Islet of Langerhans (tissue), 1 donor: ENCODE results near the gene DYNC2H1.

Source experiments
- FAIRE-seq: peaks from one replicate; lab custom pipeline; 2011; peaks lifted over from hg19 to GRCh38; lab: Jason Lieb, UNC

Gene DYNC2H1

DNA sequence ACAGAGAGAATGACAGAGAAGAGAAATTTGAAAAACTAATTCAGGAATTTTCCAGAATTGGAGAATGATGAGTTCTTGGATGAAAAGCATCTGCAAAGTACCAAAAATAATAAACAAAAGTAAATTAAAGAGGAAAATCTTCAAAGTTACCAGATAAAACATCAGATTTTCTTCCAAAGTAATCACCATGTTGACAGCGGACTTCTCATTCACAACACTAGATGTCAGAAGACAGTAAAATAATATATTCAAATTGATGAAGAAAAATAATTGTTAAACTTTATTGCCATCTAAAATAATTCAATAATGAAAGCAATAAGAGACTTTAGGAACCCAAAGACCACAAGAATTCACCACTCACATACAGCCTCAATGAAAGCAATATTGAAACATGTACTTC is 355.2 kb downstream of the DYNC2H1 start:
- FAIRE-seq: no peak

DNA sequence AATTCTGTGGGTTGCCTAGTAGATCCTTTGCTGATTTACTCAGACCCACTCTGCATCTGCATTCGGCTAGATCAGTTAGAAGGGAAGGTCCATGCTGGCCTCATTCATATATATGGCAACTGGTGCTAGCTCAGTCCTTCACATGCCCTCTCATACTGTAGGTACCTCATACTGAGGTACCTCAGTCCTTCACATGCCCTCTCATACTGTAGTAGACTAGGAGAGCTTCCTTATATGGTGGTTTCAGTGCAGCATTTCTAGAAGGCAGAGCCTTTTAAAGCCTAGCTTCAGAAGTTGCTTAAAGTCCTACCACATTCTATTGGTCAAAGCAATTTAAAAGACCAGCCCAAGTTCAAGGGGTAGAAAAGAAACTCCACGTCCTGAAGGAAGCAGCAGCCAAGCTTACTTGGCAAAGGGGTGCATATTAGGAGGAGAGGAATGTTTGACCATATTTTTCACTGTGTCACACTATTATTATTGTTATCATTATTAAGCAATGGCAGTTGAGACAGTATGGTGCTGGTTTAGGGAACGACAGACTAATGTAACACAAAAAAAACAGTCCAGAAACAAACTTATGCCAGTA is 356.4 kb downstream of the DYNC2H1 start:
- FAIRE-seq: no peak

DNA sequence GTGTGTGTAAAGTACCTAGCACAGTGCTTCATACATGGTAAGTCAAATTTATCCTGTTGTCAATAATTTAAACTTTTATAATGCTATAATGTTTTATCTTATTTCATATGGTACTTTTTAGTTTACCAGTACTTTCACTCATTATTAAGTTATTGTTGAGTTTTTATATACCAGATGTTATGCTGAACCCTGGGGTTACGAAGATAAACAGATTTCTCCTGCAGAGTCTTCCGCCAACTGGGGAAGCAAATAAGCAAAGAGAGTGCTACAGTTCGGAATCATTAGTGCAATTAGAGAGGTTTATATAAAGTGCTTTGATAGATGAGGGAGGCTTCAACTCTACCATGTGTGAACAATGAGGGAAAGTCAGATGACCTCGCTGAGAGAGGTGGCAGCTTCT is 362.3 kb downstream of the DYNC2H1 start:
- no peak for FAIRE-seq

DNA sequence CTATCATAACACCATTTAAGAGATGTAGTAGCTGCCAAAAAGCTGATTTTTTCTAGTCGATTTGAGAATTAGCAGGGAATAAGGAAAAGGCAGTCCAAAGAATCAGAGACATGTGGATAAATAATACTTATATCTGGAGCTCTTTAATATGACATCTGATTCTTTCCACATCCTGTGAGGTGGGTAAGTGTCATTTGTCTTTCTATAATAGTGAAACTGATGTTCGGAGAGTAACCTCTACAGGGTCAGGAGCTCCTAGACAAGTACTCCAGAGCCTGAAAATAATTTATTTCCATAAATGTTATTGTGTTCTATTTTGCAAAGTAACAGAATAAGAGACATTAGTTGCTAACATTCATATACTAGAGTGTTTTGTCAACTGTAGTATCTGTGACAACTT is 367.6 kb downstream of the DYNC2H1 start:
- FAIRE-seq: no peak

DNA sequence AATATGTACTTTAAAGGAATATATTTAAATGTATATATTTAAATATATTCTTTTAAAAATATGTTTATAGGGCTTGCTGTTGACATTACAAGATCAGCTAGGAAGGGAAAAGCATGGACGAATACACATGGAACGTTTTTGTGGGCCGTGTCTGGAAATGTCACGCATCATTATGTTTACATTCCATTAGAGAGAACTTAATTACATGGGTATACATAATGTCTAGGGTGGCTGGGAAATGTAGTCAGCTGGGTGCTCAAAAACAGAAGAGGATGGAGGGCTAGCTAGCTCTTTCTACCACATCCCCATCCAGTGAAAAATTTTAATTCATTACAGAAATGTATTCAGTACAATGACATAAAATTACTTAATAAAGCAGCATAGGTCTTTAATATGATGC is 371.2 kb downstream of the DYNC2H1 start:
- FAIRE-seq: no peak

DNA sequence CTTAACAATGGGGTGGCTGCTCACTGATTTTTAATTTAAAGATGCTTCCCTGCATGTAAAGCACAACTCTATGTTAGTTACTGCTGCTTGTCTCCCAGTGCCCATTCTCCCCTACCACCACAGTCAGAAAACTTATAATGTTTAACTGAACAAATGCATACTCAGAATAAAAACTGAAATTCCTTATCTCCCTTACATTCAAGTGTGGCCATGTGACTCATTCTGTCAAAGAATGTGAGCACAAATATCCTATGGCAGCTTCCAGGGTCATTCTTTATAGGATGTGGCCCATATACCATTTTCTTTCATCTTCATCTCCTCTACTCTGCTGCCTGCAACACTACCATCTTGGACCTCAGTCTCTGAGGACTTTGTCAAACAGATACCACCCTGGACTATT is 374.8 kb downstream of the DYNC2H1 start:
- no peak for FAIRE-seq

DNA sequence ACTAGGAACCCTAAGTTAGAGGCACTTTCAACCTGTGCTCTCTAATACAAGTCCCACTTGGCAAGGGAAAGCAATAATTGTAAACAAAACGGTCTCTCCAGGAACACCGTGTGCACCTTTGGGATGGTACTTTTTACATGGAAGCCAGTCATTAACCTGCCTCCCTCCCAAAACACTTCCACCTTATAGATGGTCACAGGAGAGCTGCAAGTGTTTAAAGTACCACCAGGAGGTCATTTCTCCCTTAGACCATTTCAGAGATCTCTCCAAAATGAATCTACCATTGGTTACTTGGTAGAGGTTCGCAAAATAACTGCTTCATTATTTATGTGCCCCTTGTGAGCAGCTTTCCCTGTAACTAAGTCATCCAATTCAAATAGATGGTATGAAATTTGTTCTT is 375.3 kb downstream of the DYNC2H1 start:
- no peak for FAIRE-seq

DNA sequence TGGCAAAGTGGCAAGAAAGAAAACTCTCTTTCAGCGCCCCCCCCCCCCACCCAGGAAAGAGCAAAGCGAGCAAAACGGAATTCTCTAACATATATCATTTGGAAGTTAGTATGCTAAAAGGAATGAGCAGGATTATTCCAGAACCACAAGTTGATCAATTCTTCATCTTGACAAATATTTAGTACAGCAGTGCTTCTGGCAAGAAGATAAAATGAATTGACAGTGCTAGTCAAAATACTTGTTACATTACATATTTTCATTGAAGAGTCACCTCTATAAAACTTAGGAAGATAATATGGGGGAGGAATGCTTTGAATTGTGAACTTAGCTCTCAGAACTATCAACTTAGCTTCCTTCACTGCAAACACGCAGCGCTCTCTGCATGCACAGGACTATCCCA is 377.4 kb downstream of the DYNC2H1 start:
- no peak for FAIRE-seq

DNA sequence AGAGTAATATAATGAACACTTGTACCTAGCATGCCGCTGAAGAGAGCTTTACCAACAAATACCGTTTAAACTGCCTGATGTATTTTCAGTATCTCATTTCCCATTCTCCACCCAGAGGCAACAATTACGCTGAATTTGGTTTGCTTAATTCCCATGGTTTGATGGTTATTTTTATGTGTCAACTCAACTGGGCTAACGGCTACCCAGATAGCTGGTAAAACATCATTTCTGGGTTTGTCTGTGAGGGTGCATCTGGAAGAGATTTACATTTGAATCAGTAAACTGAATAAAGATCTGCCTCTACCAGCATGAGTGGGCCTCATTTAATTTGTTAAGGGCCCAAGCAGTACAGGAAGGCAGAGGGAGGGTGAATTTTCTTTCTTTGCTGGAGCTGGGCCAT is 377.9 kb downstream of the DYNC2H1 start:
- no peak for FAIRE-seq

DNA sequence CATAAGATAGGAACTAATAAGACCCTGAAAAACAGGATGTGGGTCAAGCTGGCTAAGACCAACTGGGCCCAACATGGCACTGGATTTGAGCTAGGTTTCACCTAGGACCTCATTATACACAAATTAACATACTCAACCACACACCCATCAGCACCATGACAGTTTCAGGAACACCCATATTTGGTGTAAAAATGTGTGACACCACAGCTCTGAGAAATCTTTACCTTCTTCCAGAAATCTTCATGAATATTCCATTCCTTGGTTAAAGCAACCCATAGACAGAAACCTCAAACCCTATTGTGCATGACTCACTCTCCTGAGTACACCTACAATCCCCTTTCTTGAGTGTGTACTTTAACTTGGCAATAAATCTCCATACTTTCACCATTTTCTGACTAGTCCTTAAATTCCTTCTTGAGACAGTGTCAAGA is 378.8 kb downstream of the DYNC2H1 start:
- no peak for FAIRE-seq

DNA sequence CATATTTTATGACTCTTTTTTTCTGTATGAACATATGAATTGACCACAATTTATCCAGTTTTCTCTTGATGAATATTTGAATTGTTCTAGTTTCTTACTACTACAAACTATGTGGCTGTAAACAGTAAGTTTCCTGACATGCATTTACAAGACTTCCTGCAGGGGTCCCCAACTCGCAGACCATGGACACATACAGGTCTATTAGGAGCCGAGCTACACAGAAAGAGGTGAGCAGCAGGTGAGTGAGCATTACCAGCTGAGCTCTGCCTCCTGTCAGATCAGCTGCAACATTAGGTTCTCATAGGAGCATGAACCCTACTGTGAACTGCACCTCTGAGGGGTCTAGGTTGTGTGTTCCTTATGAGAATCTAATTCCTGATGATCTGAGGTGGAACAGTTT is 379.4 kb downstream of the DYNC2H1 start:
- FAIRE-seq: no peak

DNA sequence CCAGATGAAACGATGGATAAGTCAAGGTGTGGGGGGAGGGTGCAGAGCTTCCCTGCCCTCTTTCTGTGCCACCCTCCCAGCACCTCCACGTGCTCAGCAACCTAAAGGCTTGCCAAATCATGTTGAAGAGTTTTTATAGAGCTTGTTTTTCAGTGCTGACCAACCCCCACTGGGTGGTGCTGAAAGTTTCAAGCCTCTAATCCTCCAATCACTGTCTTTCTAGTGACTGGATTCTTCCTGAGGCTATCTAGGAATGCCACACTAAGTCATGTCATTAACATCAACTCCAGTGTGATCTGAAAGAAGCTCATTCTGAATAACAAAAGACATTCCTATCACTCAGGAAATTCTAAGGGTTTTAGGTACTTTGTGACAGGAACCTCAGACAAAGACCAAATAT is 382.6 kb downstream of the DYNC2H1 start:
- FAIRE-seq: no peak

DNA sequence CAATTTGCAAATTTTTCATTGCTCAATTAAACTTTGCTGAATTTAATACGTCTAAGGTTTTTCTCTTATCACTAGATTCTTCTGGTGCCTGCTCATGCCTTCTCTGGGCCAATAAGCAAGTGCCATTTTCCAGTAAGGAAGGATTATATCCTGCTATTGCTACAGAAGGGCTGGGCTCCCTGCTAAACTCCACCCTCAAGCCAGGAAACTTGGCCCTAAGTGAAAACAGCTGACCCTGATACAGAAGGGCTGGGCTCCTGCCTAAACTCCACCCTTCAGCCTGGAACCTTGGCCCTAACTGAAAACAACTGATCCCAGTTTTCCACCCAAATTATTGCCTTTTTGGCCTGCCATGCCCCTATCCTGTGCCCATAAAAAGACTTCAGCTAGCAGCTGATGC is 385.3 kb downstream of the DYNC2H1 start:
- no peak for FAIRE-seq

DNA sequence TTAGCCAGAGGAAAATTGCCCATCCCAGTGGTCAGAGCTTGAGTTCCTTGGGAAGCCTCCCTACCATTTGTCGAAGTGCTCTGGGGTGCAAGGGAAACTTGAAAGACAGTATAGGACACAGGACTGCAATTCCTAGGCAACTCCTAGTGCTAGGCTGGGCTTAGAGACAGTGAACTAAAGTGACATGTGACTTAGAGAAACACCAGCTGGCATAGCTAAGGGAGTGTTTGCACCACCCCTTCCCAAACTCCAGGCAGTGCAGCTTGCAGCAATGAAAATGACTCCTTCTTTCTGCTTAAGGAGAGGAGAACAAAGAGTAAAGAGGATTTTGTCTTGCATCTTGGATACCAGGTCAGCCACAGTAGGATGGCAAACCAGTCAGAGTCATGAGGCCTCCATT is 388.0 kb downstream of the DYNC2H1 start:
- FAIRE-seq: no peak

DNA sequence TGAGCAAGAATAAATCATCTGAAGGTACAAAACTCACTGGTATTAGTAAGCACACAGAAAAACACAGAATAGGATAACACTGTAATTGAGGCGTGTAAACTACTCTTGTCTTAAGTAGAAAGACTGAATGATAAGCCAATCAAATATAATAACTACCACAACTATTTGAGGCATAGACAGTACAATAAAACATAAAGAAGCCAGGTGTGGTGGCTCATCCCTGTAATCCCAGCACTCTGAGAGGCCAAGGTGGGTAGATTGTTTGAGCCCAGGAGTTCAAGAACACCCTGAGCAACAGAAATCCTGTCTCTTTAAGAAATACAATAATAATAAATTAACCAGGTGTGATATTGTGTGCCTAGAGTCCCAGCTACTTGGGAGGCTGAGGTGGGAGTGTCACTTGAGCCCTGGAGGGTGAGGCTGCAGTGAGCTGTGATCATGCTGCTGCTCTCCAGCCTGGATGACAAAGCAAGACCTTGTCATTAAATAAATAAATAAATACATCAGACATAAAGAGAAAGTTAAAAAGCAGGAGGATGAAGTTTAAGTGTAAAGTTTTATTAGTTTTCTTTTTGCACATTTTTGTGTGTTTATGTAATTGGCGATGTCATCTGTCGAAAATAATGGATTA is 390.6 kb downstream of the DYNC2H1 start:
- FAIRE-seq: no peak

DNA sequence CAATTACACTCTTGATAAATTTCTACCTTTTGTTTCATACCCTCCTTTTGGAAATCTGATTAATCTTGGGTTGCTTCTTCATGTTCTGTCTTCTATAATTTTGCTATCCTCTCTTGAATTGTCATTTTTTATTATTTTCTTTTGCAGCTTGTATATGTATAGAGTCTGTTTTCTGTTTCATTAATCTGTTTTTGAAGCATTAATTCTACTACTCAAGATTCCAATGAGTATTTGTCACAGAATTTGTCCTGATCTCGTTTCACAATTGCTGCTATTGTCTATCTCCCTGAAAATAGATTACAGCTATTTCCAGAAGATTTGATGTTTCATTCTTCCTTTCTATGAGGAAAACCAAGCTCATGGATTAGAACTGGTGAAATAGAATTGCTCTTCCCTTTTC is 406.1 kb downstream of the DYNC2H1 start:
- FAIRE-seq: no peak

DNA sequence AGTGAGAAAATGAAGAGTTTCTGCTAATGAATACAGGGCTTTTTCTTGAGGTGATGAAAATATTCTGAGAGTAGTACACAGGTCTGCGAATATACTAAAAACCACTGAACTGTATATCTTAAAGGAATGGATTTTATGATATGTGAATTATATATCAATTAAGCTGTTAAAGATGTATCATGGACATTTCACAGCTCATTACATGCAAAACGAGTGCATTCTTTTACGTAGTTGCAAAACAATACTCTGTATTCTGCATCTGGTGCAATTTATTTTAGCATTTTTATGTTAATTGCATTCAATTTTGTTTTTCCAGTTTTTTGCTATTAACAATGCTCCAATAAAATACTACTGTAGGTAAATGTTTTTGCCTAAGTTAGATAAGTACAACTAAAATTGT is 411.6 kb downstream of the DYNC2H1 start:
- FAIRE-seq: no peak

DNA sequence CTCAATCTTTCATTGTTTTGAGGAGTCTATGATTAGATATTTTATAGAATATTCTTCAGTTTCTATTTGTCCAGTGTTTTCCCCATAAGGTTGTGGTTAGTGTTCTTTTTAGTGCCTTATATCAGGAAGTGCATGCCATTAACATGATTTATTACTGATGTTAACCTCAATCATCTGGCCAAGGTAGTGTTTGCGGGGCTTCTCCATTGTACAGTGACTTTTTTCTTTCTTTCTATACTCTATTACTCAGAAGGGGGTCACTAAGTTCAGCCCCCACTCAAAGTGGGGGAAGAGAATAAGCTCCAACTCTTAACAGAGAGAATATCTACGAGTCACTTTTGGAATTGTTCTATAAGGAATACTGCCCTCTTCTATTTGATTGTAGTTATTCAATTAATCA is 415.8 kb downstream of the DYNC2H1 start:
- FAIRE-seq: no peak

DNA sequence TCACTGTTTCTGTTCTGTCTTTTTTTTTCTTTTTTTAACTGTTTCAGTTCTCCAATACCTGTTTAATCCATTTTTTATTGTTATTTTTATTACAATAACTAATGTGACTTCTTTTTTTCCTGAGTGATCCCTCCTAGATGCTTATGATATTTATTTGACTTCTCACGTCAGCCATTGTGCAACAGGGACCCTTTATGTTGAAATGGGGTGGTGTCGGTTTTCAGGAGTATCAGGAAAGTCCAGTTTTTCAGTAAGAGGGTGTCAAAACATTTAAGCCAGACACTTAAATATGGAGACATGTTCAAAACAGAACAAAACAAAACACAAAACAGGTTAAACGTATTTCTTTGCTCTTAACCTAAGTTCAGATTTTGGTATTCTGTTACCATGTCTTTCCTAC is 418.8 kb downstream of the DYNC2H1 start:
- FAIRE-seq: no peak

DNA sequence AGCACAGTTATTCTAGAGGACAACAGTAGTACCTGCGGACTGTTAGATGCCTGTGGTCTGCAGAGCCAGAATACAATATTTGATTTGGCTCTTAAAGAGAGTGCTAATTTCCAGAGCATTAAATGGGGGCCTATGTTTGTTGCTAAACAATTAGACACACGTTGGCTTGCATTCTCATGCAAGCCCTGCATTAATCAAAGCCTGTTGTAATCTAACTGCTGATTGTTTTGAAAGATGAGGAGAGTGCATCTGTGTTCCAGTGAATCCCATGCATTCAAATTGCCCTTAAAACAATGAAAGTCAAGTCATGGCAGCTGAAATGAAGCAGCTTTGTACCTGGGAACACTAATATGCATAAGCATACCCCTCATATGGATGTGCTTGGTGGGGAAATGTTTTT is 419.4 kb downstream of the DYNC2H1 start:
- FAIRE-seq: no peak

DNA sequence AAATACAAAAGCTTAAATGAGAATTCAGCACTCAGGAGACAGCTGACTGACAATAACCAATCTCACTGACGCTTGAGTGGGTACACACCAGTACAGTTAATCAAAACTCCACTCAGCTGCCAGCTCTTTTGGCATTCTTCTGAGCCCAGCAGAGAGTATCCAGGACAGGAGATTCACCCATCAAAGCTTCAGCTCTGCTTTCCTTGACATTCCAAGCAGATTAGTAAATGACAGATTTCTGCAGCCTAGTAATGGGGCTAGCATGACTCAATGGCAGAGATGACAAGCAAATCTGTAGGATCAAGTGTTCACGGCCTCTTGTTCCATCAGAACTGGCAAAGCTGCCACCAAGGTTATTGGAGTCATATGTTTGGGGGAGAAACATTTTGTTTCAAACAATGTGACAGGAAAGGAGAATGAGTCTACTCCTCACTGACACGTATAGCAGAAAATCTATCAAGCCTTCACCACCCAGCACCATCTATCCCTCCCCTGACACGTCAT is 420.0 kb downstream of the DYNC2H1 start:
- no peak for FAIRE-seq
